ENCODE results near the gene TNN.

The TNN gene

DNA sequence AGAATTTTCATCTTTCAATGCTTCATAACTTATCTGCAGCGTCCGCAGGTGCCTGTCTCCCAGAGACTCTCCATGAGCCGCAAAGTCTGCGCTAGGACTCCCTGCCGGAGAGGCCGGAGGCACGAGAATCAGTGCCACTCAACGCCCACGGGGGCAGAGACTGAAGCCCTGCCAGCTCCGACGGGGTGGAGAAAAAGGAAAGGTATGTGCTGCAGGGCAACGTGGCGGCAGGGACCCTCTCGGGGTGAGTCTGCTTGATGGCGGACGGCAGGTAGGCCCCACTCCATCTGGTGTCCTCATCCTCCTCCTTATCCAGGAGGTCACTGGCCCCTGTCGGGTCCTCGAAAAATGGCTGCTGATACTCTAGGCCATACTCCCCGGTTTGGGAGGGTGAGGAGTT lies 22.5 kb upstream of the TNN start:
- ATAC-seq (replicated peaks), result no peak
- no peaks in the 10 kb centered on the region for H3K4me1 Mint-ChIP-seq
- H3K27me3 Mint-ChIP-seq, result peaks cover 36 to 49% of the 10 kb centered on the region in 2 donors
- H3K4me3 Mint-ChIP-seq, result no peak overlapping the region
- H3K9me3 Mint-ChIP-seq, result no peaks in the 10 kb centered on the region
- H3K27ac Mint-ChIP-seq, result no peak overlapping the region
- no peak for DNase-seq
- no peaks in the 10 kb centered on the region for H3K36me3 Mint-ChIP-seq

DNA sequence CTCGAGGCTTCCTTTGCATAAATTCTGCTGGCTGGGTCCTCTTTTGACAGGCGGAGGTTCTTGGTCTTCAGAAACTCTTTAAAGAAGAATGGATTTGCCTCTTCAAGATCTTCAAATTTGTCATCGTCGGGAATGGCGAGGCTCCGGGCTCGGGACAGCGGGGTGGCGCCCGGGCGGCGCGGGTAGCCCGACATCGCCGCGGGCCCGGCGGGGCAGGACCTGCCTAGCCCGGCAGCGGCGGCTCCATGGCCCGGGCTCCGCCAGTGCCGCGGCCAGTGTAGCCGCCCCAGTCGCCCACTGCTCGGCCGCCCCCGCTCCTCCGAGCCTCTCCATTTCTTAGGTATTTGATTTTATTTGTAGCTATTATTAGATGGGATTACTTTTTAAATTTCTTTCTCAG lies 22.1 kb upstream of the TNN start:
- no peak overlapping the region for H3K27ac Mint-ChIP-seq
- no peak for ATAC-seq (replicated peaks)

DNA sequence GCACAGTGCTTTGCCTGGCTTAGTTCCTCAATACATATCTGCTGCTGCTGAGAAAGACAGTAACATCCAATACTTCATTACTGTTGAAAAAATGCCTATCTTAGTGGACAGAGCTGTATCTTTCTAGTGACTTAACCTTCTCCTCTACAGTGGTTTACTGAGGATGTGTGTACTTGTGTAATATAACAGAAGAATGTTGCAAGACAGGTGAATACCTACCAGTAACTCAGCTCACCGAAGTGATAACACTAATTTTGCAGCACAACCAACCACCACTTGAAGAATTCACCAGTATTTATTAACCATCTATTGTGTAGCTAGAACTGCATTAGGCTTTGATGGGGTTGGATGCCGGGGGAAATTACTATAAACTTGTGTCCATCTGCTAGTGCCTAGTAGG lies 16.6 kb upstream of the TNN start:
- no peak for DNase-seq
- peaks cover 33 to 46% of the 10 kb centered on the region in 2 donors for H3K27me3 Mint-ChIP-seq
- no peak for ATAC-seq (replicated peaks)
- no peak overlapping the region for H3K4me3 Mint-ChIP-seq
- no peaks in the 10 kb centered on the region for H3K36me3 Mint-ChIP-seq
- no peaks in the 10 kb centered on the region for H3K9me3 Mint-ChIP-seq
- no peaks in the 10 kb centered on the region for H3K4me1 Mint-ChIP-seq
- H3K27ac Mint-ChIP-seq, result no peak overlapping the region

More for the DNA sequence above, 22.1 kb upstream of the TNN start:
- Mint-ChIP-seq H3K36me3 (no peaks in the 10 kb centered on the region), H3K4me1 (no peaks in the 10 kb centered on the region), H3K4me3 (no peak overlapping the region), H3K9me3 (no peaks in the 10 kb centered on the region), H3K27me3 (peaks cover 36 to 49% of the 10 kb centered on the region in 2 donors)
- no peak for DNase-seq

DNA sequence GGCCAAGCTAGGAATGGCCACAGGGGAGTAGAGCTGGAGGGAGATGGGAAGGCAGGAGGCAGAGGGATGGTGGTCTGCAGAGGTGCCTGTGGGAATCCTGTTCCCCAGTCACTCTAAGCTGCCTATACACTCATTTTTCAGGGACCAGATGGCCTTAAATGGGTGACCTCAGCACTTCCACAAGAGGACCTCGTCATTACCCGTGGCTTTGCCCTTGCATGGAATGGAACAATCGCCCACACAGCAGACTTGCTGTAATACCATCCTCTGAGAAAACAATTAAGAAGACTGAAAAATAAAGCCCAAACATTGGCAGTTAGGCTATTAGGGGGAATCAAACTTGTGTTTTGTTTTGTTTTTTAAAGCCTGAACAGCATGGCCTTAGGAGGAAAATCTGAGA lies 12.9 kb upstream of the TNN start:
- Mint-ChIP-seq H3K9me3 (peaks cover 4 to 7% of the 10 kb centered on the region in 2 donors), H3K27me3 (peaks cover 17 to 30% of the 10 kb centered on the region in 2 donors), H3K4me1 (no peaks in the 10 kb centered on the region), H3K27ac (no peak overlapping the region), H3K4me3 (no peak overlapping the region), H3K36me3 (peaks cover 1 to 4% of the 10 kb centered on the region in 2 donors)
- no peak for ATAC-seq (replicated peaks)
- no peak for DNase-seq

DNA sequence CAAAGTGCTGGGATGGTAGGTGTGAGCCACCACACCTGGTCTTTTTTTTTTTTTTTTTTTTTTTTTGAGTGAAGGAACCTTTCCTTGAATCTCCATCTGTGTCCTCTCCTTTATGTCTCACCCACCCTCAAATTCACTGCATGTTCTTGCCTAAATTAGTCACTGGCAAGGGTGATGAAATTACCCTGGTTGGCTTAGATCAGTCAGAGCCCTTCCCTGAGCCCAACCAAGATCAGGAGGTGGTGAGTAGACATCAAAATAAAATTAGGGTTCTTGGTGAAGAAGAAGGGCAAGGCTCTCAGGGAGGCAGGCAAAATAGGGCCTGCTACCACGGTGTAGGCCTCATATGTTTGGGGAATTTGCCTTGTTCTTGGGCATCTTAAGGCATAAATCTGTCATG lies 5.3 kb upstream of the TNN start:
- Mint-ChIP-seq H3K27me3 (peaks cover 6 to 18% of the 10 kb centered on the region in 2 donors), H3K4me1 (no peaks in the 10 kb centered on the region), H3K27ac (no peak overlapping the region), H3K9me3 (peaks cover 1 to 4% of the 10 kb centered on the region in 2 donors), H3K36me3 (peaks cover 0 to 1% of the 10 kb centered on the region in 2 donors), H3K4me3 (no peak overlapping the region)
- no peak for ATAC-seq (replicated peaks)
- DNase-seq, result no peak

DNA sequence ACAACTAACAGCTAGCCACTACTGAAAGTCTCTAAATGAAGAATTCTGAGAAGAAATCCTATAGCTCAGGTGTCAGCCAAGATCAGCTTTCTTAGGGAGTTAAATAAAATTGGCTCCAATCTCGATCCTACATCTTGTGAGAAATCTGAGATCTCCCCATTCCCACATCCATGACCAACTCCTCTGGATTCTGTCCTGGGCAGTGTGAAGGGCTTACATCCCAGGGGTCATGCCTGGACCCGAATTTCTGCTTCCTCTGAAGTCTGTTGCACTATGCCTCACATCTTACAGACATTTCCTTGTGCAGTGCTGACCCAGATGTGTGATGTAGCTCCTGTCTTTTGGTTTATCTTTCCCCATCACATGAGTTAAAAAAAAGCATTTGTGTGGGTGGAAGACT lies 4.8 kb upstream of the TNN start:
- no peak for DNase-seq
- Mint-ChIP-seq H3K36me3 (peaks cover 0 to 1% of the 10 kb centered on the region in 2 donors), H3K9me3 (peaks cover 1 to 4% of the 10 kb centered on the region in 2 donors), H3K27me3 (peaks cover 6 to 13% of the 10 kb centered on the region in 2 donors), H3K27ac (no peak overlapping the region), H3K4me1 (no peaks in the 10 kb centered on the region), H3K4me3 (no peak overlapping the region)
- ATAC-seq (replicated peaks), result no peak

DNA sequence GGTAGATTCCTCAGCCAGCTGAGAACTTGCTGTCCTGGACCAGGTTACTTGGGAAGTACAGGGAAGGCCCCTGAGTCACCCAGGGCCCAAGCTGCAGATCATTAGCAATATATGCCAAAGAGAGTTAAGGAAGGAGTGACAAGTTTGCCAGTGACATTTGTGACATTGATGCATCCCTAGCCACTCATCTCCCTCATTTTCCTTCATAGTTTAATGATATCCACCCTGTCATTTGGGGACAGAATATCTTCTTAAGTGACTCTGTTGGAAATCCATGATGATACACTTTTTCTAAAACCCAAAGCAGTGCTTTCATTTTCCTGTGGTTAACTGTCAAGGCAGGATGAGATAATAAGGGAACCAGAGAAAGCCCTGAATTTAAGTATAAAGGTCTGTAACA lies 3.2 kb downstream of the TNN start:
- Mint-ChIP-seq H3K27me3 (peaks cover 29 to 37% of the 10 kb centered on the region in 2 donors), H3K9me3 (no peaks in the 10 kb centered on the region), H3K27ac (no peak overlapping the region), H3K4me3 (no peak overlapping the region), H3K36me3 (no peaks in the 10 kb centered on the region), H3K4me1 (peaks cover 4 to 10% of the 10 kb centered on the region in 2 donors)
- DNase-seq (no peak), ATAC-seq (replicated peaks) (no peak)

DNA sequence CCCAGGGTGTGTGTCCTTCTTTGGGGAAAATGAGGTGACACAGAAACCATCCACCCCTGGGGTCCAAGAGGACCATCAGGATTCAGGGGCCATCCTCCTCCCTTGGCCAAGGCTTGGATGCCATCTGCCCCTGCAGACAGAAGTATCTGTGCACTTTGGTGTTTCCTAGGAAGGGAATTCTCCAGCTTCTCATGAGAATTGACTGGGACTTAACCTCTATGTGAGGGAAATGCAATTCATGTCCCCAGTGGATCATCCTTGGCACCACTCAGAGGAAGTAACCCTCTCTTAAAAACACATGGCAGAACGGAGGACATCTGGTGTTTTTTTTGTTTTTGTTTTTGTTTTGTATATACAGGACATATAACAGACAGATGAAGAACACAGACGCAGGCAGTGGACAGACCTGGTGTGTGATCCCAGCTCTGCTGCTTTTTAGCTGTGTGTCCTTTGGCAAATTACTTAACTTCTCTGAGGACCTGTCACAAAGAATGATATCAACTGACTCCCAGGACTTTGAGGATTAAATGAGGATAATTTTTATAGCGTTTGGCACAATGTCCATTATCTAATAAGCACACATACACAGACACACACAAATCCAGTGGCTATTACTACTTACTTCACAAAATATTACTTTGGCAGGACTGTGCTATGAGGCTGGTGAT lies 3.8 kb downstream of the TNN start:
- Mint-ChIP-seq H3K4me3 (no peak overlapping the region), H3K36me3 (no peaks in the 10 kb centered on the region), H3K9me3 (no peaks in the 10 kb centered on the region), H3K27me3 (peaks cover 25 to 31% of the 10 kb centered on the region in 2 donors), H3K27ac (no peak overlapping the region), H3K4me1 (peaks cover 4 to 10% of the 10 kb centered on the region in 2 donors)
- DNase-seq (no peak), ATAC-seq (replicated peaks) (no peak)

DNA sequence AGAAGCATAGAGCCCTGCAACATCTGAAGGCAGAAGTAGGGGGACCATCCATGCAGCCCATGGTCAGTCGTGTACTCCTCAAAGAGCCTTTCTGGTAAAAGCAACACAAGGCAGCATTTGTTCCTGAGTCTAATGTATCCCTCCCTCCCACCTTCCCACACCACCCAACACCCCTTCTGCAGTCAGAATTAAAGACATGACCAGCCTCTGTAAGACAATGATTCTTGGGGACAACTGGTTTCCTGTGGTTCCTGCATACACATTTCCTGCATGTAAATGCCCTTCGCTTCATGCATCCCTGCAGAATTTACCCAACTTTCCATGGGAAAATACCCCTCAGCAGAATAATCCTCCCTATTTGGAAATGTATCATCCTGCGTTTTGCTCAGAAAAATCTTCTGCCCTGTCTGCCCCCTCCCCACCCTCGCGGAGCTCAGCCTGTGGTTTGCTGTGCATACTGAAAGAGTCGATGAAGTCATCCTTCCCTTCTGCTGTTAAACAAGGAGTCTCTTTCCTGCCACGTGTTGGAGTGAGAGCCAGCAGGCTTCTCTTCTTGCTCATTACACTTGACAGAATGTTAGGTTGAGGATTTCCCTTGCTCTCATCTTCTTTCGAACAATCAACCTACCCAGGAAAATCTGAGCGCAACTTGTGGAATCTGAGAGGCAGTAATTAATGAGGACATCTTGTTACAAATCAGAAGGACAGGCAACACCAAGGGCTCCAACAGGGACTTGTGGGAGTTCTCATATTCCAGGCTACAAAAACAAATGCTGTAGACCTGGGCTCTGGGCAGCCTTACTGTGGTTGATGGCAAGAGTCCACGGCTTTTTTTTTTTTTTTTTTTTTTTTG lies 4.7 kb downstream of the TNN start:
- Mint-ChIP-seq H3K9me3 (no peaks in the 10 kb centered on the region), H3K27ac (no peak overlapping the region), H3K4me1 (peaks cover 4 to 10% of the 10 kb centered on the region in 2 donors), H3K27me3 (peaks cover 25 to 31% of the 10 kb centered on the region in 2 donors), H3K36me3 (no peaks in the 10 kb centered on the region), H3K4me3 (peak overlapping the region; percentile 2 to 33)
- DNase-seq (no peak), ATAC-seq (replicated peaks) (peak; percentile 39 to 64)

DNA sequence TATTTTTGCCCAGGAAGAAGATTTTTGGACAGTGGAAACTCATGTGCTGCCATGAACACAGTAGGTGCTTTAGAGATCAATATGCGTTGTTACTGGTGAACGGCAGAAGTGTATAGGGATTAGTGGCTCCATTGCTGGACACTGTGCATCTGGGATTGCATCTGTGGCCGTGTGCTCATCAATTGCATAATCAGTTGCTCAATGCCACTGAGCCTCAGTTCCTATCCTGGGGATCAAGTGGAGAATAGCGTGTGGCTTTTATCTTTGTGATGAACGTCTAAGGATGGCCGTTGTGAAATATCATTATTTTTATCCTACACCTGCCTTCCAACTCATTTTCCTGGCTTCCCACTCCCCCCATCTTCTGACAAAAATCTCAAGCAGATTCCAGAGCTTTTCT lies 5.4 kb downstream of the TNN start:
- no peak for DNase-seq
- Mint-ChIP-seq H3K4me1 (peaks cover 4 to 10% of the 10 kb centered on the region in 2 donors), H3K4me3 (no peak overlapping the region), H3K27ac (no peak overlapping the region), H3K27me3 (peaks cover 25 to 31% of the 10 kb centered on the region in 2 donors), H3K36me3 (no peaks in the 10 kb centered on the region), H3K9me3 (no peaks in the 10 kb centered on the region)
- ATAC-seq (replicated peaks), result no peak

DNA sequence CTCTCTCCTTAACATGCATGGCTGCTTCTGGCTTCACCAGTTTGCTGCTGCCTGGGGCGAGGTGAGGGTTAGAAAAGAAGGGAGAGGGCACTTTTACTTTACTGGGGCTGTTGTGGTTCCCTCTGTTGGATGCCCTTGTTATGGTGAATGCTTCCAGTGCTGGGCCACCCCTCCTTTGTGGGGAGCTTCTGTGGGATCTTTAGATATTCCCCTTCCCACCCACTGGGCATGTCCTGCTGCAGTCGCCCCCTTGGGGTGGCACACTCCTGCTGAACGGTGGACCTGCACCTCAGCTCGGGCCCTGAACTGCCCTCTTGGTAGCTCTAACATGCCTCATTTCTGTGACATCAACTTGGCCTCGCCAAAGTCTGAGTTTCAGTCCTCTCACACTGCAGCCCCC lies 6.0 kb downstream of the TNN start:
- Mint-ChIP-seq H3K9me3 (no peaks in the 10 kb centered on the region), H3K4me3 (no peak overlapping the region), H3K27ac (no peak overlapping the region), H3K4me1 (peaks cover 4 to 10% of the 10 kb centered on the region in 2 donors), H3K27me3 (peaks cover 25 to 31% of the 10 kb centered on the region in 2 donors), H3K36me3 (no peaks in the 10 kb centered on the region)
- DNase-seq, result no peak
- ATAC-seq (replicated peaks), result no peak

DNA sequence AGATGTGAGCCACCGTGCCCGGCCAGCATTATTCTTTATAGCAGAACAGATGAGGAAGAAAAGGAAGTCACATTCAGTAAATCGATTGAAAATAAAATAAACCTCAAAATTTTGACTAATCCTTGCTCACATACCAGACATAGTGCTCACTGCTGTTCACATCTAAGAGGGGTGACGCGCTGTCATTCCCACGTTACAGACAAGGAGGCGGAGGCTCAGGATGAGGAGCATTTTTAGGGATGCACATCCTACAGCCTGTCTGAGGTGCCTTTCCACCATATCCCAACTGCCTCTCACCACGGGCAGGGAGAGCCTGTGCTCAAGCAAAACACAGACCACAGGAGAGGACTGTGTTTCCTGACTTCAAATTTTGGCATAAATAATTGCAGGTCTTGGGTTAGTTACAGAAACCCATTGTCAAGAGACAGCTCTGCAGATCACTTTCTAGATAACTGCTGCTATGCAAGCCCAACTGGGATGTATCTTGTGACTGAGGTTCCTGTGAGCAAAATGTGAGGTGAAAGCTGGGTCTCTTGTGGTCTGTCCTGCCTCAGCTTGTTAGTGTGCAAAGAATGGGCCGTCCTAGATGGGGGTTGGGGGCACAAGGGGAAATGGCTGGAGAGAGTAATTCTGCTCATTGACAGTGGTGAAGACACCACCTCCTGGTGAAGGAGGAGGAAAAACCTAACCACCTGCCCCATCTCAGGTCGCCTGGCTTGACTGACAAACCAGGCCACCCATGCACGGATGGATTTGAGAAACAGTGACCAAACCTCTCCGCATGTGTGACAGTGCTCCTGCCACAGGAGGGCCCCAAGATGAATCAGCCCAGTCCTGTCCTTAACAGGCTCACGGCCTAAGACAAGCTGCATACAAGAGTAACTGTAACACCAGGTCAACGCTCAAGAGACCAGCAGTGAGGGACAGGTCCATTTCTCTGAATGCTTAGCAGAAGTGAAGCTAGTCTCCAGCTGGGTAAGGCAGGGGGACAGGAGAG lies 8.2 kb downstream of the TNN start:
- Mint-ChIP-seq H3K27me3 (peaks cover 23 to 31% of the 10 kb centered on the region in 2 donors), H3K27ac (no peak overlapping the region), H3K9me3 (no peaks in the 10 kb centered on the region), H3K4me1 (peaks cover 4 to 10% of the 10 kb centered on the region in 2 donors), H3K4me3 (no peak overlapping the region), H3K36me3 (no peaks in the 10 kb centered on the region)
- no peak for ATAC-seq (replicated peaks)
- no peak for DNase-seq

DNA sequence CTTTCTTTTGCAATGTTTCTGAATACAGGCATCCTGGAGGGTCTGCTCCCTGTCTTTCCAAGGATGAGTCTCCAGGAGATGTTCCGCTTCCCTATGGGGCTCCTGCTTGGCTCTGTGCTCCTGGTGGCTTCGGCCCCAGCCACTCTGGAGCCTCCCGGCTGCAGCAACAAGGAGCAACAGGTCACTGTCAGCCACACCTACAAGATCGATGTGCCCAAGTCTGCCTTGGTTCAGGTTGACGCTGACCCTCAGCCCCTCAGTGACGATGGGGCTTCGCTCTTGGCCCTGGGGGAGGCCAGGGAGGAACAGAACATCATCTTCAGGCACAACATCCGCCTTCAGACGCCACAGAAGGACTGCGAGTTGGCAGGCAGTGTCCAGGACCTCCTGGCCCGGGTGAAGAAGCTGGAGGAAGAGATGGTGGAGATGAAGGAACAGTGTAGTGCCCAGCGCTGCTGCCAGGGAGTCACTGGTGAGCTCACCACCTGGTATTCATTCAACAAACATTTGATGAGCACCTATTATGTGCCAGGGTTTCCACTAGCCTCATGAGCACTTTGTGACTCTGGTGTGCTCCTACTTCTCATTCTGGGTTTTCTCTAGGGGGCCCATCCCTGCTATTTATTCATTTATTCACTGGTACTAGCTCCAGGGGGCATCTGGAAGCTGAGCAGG lies 9.9 kb downstream of the TNN start:
- H3K9me3 Mint-ChIP-seq, result no peaks in the 10 kb centered on the region
- H3K27ac Mint-ChIP-seq, result no peak overlapping the region
- no peak overlapping the region for H3K4me3 Mint-ChIP-seq
- H3K27me3 Mint-ChIP-seq, result peaks cover 18 to 19% of the 10 kb centered on the region in 2 donors
- no peak for DNase-seq
- peaks cover under 1 to 6% of the 10 kb centered on the region in 2 donors for H3K4me1 Mint-ChIP-seq
- ATAC-seq (replicated peaks), result no peak
- no peaks in the 10 kb centered on the region for H3K36me3 Mint-ChIP-seq
